Measurements from ENCODE around the gene INA. TPM values are rescaled to one million over a fixed set of nuclear protein-coding genes. Genes with fewer than 3 reads are reported as not detected.
A peak's percentile ranks its signal among the peaks of the same experiment; 100 is the strongest.
"Not testable (repeated sequence)": the region's sequence is repeated elsewhere in the genome, so short reads cannot be mapped to it uniquely, and the experiment has no call there.

The INA gene
- total RNA-seq, 1 donor, result 0.90 TPM

DNA sequence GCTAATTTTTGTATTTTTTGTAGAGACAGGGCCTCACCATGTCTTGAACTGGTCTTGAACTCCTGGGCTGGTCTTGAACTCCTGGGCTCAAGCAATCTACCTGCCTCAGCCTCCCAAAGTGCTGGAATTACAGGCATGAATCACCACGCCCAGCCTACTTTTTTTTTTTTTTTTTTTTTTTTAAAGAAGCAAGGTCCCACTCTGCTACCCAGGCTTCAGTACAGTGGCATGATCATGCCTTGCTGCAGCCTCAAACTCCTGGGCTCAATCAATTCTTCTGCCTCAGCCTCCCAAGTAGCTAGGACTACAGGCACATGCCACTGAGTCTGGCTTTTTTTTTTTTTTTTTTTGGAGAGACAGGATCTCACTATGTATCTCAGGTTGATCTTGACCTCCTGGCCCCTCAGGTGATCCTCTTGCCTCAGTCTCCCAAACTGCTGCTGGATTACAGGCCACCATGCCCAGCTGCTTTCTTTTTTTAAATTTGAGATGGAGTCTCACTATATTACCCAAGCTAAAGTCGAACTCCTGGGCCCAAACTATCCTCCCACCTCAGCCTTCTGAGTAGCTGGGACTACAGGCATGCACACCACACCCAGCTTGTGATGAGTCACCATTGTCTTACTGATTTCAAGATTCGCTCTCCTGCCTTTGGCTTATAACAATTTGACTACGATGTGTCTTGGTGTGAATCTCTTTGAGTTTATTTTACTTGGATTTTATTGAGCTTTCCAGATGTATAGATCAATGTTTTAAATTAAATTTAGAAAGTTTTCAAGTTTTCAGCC lies 22.2 kb upstream of the INA start:
- DNase-seq (ENCODE audit: low read depth), result peak; percentile 45

DNA sequence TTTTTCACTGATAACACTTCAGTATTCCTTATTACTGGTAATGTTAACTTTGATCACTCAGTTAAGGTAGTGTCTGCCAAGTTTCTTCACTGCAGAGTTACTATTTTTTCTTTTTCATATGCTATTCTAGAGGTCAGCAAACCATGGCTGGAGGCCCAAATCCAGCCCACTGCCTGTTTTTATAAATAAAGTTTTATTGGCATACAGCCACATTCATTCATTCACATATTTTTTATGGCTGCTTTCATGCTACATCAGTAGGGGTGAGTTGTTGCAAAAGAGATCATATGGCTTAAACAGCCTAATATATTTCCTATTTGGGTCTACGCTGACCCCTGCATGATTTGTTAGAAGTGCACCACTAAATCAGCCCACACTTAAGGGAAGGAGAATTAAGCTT lies 20.3 kb upstream of the INA start:
- DNase-seq (ENCODE audit: low read depth), result no peak
- H3K4me3 ChIP-seq (ENCODE audit: low read depth, low read length), result no peak overlapping the region
- TF ChIP-seq CTCF (IDR thresholded peaks at IDR 0.05; ENCODE audit: insufficient read depth, low read length), result no peak

More for the DNA sequence above, 22.2 kb upstream of the INA start:
- no peak for TF ChIP-seq CTCF (IDR thresholded peaks at IDR 0.05; ENCODE audit: insufficient read depth, low read length)
- no peak overlapping the region for H3K4me3 ChIP-seq (ENCODE audit: low read depth, low read length)

- DNase-seq (ENCODE audit: low read depth), result no peak
- TF ChIP-seq CTCF (IDR thresholded peaks at IDR 0.05; ENCODE audit: insufficient read depth, low read length), result no peak
- H3K4me3 ChIP-seq (ENCODE audit: low read depth, low read length), result no peak overlapping the region
Observed at GRCh38 chr10:103257812-103258211, 19.1 kb upstream of the INA start.

DNA sequence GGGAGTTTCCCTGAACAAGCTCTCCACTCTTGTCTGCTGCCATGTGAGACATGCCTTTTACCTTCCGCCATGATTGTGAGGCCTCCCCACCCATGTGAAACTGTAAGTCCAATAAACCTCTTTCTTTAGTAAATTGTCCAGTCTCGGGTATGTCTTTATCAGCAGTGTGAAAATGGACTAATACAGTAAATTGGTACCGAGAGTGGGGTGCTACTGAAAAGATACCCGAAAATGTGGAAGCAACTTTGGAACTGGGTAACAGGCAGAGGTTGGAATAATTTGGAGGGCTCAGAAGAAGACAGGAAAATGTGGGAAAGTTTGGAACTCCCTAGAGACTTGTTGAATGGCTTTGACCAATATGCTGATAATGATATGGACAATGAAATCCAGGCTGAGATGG lies 18.0 kb upstream of the INA start:
- H3K4me3 ChIP-seq (ENCODE audit: low read depth, low read length); DNase-seq (ENCODE audit: low read depth): not testable (repeated sequence)

- H3K4me3 ChIP-seq (ENCODE audit: low read depth, low read length), result no peak overlapping the region
- TF ChIP-seq CTCF (IDR thresholded peaks at IDR 0.05; ENCODE audit: insufficient read depth, low read length), result no peak
- no peak for DNase-seq (ENCODE audit: low read depth)
Observed at GRCh38 chr10:103259989-103260388, 16.9 kb upstream of the INA start.

- no peak for TF ChIP-seq CTCF (IDR thresholded peaks at IDR 0.05; ENCODE audit: insufficient read depth, low read length)
- DNase-seq (ENCODE audit: low read depth), result no peak
- no peak overlapping the region for H3K4me3 ChIP-seq (ENCODE audit: low read depth, low read length)
Observed at GRCh38 chr10:103262229-103262628, 14.7 kb upstream of the INA start.

GRCh38 chr10:103265717-103266329 lies 11.1 kb upstream of the INA start:
- no peak overlapping the region for H3K4me3 ChIP-seq (ENCODE audit: low read depth, low read length)
- TF ChIP-seq CTCF (IDR thresholded peaks at IDR 0.05; ENCODE audit: insufficient read depth, low read length), result no peak
- DNase-seq (ENCODE audit: low read depth), result peak; percentile 86
